ENCODE data around the gene SMAD2.
"Not testable (repeated sequence)": the region's sequence is repeated elsewhere in the genome, so short reads cannot be mapped to it uniquely, and the experiment has no call there.

SMAD2 gene

DNA sequence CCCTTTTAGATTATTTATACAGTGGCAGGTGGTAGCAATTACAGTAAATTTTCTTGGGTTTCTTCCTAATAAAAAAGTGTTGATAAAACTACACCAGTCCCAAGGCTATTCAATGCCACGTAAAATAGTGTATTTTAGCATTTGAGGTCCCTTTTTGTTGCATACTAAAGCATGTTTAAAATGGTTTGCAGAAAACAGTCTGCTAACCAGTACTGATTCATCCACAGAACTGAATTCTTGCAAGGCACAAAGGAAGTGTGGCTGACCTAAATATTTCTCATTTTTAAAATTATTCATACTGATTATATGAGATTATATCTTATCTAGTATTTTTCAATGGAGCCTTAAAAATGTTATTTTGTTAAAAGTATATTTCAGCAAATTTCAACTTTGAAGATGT lies 98.1 kb downstream of the SMAD2 start:
- no peak for DNase-seq

DNA sequence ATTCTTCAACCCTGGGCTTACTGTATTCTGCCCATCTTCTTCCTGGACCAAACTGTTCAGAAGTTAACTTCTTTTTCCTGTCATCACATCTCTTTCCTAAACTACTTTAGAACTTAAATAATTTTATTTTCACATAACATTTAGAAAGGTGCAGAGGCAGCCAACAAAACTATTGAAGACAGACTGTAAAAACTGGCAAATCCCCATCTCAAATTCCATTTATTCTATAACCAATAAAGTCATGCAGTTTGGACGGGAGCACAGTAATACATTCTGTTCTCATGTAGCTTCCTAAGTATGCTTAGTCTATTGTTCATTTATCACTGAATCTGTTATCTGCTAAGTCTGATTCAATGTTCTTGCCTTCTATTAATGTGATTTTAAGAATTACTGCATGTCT lies 99.1 kb downstream of the SMAD2 start:
- no peak for DNase-seq

DNA sequence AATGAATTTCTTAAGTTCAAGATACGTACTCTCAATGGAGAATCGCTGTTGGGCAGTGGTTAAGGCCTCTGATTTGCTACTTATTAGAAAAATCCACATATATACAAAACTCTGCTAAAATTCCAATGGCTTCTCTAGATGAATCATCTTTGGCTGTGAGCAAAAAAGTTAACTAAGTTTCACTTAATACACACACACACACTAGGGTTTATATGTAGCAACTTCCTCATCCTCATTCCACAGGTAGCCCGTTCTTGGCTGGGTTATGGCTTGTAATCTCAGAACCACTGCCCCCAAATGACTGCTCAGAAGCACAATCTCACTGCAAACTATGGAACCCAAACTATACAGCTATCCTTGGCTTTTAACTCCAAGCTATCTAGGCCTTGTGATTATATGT lies 99.7 kb downstream of the SMAD2 start:
- DNase-seq = no peak

DNA sequence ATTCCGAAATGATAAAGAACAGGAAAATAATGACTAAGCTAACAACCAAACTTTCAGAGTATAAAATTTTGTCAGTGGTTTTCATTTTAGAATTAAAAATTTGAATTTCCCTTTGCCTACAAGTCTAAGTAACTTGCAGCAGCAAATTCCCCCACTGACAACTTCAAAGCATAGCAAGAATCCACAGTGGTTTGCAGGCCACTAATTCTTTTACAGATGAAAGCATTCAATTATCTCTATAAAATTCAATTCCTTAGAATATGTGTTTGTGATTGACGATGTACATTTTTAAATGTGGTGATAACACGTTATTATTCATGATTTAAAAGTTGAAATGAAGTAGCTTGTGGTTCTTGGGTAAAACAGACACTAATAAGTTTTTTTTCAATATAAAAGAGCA lies 100.6 kb downstream of the SMAD2 start:
- no peak for DNase-seq

DNA sequence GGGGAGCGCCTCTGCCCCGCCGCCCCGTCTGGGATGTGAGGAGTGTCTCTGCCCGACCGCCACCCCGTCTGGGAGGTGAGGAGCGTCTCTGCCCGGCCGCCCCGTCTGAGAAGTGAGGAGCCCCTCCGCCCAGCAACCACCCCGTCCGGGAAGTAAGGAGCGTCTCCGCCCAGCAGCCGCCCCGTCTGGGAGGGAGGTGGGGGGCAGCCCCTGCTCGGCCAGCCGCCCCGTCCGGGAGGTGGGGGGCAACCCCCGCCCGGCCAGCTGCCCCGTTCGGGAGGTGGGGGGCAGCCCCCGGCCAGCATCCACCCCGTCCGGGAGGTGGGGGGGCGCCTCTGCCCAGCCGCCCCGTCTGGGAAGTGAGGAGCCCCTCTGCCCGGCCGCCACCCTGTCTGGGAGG lies 102.4 kb downstream of the SMAD2 start:
- DNase-seq = not testable (repeated sequence)

DNA sequence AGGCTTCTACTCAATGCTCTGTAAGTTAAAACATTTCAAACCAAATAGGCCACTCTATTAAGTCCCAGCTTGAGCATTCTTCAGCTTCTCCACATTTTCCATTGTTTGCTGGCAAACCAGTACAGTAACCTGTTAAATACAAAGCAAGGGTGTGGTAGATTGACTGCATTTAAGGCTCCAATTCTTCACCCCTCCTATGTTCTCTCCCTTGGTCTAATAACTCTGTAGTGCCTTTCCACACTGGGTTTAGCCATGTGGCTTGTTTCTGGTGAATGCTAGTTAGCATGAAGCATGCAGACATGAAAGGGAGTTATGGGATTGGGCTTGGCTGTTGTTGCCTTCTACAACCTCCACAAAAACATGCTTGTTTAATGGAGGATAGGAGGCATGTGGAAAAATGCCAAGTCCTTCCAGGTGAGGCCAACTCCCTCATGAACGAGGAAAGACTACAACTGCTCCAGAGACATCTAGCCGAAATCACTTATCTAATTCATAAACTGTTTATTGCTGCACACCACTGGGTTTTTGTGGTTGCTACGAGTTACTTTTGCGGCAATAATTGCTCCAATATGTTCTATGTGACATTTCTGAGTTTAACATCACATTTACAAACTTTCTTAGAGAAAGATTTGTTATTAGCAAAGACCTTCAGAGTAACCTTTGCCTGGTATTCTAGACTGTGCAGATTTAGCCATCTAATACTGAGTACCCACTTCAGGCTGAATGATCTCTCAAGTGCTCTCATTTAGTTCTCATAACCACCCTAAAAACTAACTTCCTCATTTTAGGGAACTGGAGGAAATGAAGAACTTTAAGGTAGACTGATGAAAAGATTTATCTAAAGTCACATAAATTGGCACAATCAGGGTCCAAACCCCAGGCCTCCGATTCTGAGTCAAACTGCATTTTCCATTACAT lies 104.0 kb downstream of the SMAD2 start:
- DNase-seq = no peak

DNA sequence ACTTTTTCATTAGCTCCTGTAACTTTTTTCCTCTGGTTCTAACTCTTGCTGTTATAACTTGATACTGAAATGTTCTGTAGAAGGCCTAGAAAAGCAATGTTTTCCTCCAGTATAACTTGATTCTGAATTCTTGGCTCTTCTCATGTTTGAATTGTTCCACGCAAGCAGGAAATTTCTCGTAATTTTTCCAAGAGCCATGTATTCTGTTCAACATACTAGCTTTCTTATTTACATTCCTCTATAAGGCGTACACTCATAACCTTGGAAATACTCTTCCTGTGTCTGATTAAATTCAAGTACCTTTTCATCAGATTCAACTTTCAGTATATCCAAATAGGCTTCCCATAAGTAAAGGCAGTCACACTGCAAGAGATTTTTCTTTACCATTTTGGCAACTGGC lies 109.1 kb downstream of the SMAD2 start:
- DNase-seq = no peak

DNA sequence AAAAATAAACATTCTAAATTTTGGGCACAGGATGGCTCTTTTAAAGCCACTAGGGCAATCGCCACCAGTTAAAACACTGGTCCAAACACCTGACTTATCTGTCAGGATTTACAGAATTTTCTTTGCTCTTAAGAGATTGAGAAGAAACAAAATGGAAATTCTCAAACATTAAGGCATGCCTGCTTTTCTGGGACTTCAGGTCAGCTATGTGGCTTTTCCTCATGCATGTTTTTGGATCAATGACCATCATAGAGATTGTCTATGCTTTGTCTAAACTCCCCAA lies 112.7 kb downstream of the SMAD2 start:
- DNase-seq = no peak

DNA sequence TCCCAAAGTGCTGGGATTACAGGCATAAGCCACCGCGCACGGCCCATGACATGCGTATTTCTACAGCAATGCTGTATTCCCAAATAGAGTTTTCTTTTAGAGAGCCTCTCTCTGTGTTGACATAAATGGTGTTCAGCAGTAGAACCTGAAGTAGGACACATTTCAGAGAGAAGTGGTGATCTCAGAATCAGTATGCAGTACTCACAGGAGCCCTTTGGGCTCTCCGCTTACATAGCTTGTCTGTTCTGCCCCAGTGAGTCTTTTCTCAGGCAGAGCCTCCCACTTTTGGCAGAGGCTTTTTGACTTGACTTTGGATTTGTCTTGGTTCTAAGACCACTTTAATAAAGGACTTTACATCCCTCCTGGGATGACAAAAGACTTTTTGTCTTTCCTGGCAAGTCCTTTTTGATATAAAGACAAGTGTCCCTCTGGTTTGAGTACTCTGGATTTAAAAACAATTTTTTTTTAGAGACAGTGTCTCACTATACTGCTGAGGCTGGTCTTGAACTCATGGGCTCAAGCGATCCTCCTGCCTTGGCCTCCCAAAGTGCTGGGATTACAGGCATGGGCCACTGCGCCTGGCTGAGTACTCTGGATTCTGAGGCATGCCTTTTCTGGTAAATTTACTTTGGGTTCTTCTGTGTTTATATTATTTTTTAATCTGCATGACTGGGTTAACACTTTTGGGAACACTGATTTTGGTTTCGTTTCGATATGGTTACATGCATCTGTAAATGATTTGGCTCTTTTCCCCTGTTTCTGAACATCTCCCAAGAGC lies 113.3 kb downstream of the SMAD2 start:
- no peak for DNase-seq

DNA sequence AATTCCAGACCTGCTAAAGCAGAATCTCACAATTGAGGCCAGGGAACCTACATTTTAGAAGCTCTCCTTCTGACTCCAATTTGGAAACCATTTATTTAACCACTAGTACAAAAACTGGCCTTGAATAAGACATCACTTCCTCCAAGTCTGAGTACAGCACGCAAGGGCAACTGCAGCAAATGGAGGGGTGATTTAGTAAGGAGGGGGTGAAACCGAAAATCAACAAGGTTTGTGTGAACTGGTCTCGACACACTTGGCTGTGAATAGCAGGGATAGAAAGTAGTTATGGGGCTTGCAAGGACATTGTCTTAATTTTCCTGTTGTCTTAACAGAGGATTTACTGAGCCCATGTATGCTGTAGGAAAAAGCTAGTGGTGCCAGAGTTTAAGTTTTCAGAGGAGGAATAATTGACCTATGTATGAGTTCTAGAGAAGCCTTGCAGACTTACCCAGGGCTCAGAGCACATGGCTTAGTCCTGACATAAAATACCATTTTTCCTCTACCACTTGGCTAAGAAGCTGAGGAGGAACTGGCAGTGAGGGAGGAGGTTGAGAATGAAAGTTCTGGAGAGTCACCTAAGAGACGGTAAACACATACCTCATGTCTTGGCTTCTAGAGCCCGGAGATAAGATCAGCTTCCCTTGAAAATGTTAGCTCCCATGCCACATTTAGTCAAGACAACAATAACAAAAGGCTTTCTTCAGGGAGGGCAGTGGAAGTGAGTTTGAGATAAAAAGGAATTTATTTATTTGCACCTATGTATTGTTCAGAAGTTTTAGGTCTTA lies 114.8 kb downstream of the SMAD2 start:
- DNase-seq = no peak

DNA sequence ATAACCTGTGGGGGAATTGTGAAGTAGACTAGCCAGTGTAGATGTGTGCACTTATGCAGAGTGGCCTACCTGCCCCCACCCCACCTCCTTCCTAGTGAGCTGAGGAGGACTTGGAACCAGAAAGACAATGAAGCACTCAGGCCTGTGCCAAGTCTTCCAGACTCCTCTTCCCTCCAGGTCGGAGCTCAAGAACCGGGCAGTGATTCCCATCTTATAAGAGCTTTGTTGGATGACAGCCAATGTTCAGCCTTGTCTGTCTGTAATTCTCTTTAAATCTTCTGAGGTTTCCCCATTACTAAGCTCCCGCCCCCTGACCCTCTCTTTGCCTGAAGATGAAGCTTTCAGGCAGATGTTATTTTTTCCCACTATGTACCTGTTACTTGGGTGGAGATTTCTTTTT lies 121.0 kb downstream of the SMAD2 start:
- DNase-seq = no peak

DNA sequence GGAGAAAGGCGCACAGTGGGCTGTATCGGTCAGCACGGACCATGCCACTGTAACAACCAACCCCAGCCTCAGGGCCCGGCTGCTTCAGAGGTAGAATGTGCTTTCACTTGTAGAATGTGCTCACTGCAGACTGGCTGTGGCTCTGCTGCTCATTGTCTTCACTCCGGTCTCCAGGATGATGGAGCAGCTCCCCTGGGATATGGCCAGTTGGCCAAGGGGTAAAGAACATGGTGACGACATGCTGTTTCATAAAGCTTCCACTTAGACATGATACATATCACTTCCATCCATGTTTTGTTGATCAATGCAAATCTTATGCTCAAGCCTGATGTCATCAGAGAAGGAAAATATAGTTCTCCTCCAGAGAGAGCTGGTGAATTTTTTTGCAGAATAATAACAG lies 127.7 kb downstream of the SMAD2 start:
- DNase-seq = no peak

DNA sequence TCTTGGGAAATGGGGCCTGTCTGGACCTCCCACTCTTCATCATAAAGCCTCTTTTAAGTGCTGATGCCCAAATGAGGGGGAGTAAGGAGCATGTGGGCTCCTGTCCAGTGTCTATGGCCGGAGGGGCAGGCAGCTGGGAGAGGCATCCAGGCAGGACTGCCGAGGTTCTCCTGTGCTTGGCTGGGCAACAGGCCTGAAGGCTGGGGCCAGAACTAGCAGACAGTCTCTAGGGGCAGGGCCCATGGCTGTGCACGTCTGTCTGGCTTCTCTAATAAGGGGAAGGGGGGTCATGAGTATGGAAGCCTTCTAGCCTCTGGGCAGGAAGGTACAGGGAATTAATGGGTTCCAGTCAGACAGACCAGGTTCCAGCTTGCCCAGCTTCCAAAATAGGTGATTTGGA lies 128.6 kb downstream of the SMAD2 start:
- DNase-seq = no peak

DNA sequence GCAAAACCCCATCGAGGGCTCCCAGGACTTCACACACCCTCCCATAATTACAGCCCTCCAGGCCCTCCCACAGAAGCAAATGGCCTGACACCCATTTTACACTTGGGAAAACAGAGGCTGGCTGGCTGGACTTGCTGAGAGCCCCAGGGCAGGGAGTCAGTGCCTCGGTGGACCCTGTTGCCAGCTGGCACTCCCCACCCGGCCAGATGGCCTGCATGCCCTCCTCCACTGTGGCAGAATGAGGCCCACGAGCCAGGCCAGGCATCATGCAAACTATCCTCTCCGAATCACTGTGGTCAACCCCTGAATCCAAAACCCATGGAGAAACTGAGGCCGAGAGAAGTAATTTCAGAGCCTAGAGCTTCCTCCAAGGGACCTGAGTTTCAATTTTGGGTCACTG lies 129.7 kb downstream of the SMAD2 start:
- no peak for DNase-seq

DNA sequence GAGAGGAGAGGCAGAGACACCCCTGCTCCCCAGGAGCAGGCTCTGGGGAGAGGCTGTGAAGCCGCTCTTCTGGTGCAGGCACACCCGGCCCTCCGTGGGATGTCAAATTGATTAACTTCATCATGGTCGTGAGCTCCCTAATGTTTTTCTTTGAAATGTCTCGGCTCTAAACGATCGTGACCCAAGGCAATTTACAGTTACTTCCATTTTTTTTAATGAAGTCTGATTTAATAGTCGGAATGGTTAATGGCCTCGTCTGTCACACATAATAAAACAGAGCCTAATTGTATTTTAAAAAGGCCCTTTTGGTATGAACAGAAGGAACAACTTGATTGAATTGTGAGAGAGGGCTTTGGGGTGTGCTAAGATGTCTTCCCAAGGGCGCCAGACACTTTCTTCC lies 130.2 kb downstream of the SMAD2 start:
- no peak for DNase-seq

DNA sequence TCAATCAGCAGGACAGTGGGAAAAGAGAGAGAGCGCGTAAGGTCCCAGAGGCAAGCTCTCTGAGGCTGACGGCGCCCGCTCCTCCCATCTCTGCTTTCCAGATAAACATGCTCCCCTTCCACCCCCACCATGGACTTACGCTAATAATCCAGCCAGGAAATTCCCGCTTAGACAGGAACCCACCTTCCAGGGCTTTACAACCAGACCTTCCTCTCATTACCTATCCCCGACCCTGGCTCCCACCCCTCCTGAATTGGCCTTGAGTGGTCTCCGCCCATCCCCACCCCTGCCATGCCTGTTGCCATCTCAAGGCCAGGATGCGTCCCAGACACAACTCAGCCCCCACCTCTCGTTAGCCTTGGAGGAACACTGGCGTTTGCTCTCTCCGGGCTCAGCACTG lies 131.1 kb downstream of the SMAD2 start:
- no peak for DNase-seq

DNA sequence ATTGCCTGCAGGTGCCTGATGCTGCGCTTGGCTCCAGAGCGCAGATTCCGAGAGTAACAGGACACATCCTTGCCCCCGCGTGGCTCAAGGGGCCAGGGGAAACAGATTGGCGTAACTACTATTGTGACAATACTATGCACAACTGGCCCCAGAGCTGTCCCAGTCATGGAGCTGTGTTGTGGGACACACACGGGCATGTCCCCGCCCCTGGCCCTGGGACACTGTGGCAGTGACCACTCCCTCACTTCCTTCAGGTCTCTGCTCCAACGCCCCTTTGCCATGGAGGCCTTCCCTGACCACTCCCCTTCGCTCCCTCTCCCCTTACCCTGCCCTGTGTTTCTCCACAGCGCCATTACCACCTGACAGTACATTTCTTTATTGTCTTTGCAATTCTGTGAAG lies 132.1 kb downstream of the SMAD2 start:
- DNase-seq = no peak

DNA sequence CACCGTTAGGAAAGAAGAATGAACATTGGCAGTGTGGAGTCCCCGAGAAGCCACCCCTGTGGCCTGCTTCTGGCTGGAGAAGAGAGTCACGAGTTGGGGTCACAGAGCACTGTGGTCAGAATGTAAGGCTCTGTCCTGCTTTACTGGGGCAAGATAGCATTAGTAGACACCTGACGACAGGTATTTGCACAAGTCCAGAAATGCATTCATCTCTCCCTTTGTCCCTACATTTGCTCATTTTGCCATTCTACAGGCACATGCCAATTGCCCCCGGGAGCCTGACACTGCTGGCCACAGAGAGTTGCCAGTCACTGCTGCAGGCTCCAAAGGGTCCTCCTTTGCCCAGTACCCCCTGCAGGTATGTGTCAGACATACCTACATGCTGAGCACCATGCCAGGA lies 133.3 kb downstream of the SMAD2 start:
- DNase-seq = no peak

DNA sequence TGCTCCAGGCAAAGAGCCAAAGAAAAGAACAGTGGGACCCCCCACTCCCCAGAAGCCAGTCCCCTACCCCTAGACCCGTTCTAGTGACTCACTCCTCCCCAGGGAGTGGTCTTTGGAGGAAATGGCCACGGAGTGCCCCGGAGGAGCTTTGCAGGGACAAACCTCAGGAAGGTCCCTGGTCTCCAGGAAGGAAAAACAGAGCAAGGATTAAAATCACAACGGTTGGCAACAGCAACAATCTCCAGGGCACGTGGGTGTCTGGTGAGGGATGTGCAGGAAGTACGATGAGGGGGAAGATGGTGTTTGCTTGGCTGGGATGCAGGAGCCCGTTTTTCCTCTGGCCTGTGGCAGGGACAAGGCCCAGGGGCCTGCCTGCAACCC lies 135.0 kb downstream of the SMAD2 start:
- DNase-seq = no peak

DNA sequence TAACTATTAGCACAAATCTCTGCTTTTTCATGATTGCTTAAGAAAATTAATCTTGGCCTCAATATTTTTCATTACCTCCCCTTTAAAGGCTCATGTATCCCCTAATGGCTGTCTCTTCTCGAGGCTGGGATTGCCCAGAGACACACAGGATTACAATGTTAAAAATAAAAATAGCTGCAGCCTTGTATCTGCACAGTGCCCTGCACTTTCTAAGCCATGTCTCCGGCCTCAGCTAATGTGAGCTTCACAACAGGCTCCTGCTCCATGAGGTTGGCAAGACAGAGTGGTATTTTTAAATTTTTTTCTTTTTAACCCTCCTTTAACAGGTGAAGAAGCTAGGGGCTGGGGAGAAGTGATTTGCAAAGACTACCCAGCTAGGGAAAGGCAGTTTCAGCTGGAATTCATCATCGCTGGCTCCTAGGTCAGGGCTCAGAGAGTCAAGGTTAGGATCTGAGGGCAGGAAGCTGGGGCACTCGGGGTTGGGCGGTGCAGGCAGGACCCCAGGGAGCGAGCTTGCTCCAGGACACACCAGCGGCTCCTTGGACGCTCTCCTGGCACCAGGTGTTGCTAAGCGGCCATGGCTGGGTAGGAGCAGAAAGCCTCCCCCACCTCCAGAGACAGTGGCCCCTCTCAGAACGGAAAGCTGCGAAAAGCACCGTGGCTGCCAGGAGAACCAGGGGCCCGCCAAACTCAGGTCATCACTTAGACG lies 135.6 kb downstream of the SMAD2 start:
- no peak for DNase-seq

DNA sequence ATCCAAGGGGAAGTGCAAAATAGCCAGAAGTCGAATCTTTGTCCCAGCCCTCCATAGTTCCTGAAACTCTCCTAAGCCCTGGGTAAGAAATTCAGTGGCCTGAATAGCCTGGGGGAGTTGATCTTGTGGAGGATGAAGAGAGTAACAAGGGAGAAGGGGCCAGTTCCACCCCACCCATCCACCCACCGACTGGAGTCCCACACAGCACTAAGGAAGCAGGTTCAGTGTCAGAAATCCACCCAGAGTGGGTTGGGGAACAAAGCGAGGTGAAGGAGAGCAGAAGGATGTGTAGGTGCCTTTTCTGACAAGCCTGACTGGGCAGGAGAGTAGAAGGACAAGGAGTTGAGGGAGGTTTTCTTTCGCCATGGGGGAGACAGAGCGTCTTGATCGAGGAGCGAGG lies 136.8 kb downstream of the SMAD2 start:
- DNase-seq = no peak

DNA sequence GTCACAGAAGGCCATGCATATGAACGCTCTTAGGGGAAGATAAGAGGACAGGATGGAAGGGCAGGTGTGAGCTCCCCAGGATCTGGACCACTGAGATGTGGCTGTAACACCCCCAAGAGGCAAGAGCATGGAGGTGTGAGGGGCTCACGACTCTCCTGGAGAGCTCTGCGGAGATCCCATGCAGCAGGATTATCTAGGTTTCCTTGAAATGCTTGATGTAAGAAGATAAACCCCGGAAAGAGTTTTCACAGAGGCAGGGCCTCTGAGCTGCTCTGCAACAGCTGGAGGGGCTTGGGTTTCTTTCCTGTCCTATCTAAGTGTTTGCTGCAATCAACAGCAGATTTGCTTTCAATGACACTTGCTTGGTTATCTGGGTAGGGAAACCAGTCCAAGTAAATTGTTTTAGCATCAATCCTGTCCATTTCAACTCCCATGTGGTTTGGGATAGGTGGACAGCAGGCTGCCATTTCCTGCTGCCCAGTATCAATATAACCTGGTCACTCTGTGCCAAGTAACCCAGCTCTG lies 138.9 kb downstream of the SMAD2 start:
- no peak for DNase-seq

DNA sequence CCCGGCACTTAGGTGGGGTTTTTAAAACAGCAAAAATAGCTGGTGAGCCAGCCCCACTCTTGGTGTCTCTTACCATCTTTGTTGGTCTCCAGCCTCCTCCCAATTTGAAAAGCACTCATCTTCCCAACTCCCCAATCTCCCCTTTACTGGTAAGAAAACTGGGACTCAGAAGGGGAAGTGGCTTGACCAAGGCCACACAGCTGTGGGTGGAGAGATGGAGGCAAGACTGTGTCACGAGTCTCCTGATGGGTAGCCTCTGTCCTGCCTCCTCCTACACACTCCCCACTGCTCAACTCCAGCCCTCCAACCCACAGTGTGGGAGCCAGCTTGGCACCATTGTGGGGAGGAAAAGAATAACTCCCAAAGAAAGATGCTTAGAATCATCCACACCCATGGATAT lies 140.4 kb downstream of the SMAD2 start:
- no peak for DNase-seq

All from CD4-positive, alpha-beta T cell treated with Interleukin-4 for 1 hour (primary cell).